GM13976 (cell line): ENCODE measurements around the gene RFTN1.

Experiments used
- DNase-seq: peaks from one replicate; pipeline ENCODE4 v3.0.0; 2012; ENCODE audit warnings: low spot score
- in situ Hi-C: fragments of 300-500 bp; cut with MboI; formaldehyde crosslinking; loops from one replicate; pipeline ENCODE4 v1.12.0; 2022; ENCODE audit warnings: low sequenced_read_pairs, mixed read lengths, inconsistent platforms; ENCODE audit not compliant: unreplicated experiment
- TF ChIP-seq, protein P1 (sequence below): IDR thresholded peaks from 2 replicates; pipeline ENCODE4 v1.5.1; 2012; ENCODE audit warnings: borderline replicate concordance, mild to moderate bottlenecking; ENCODE audit not compliant: insufficient read depth; ENCODE audit errors: extremely low read depth, missing control alignments, control extremely low read depth

RFTN1 gene

DNA sequence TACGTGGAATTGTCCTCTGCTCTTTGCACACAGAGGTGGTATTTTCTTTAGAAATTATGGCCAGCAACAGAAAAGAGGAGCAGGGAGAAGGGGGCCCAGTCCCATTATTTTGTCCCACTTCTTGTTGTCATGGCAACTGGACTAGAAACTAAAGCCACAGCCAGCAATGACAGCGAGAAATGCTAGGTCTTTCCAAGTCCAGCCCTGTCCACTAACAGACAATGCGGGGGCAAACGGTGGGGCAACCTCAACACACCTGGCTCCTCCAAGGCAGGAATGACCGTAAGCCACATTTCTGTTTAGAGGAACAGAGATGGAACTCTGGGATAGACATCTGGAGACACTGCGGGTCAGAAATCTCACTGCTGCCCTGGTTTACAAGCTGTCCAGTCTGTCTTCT lies 107.3 kb downstream of the RFTN1 start:
- no peak for DNase-seq
- in situ Hi-C loops, result no loop called here
- TF ChIP-seq, protein P1, sequence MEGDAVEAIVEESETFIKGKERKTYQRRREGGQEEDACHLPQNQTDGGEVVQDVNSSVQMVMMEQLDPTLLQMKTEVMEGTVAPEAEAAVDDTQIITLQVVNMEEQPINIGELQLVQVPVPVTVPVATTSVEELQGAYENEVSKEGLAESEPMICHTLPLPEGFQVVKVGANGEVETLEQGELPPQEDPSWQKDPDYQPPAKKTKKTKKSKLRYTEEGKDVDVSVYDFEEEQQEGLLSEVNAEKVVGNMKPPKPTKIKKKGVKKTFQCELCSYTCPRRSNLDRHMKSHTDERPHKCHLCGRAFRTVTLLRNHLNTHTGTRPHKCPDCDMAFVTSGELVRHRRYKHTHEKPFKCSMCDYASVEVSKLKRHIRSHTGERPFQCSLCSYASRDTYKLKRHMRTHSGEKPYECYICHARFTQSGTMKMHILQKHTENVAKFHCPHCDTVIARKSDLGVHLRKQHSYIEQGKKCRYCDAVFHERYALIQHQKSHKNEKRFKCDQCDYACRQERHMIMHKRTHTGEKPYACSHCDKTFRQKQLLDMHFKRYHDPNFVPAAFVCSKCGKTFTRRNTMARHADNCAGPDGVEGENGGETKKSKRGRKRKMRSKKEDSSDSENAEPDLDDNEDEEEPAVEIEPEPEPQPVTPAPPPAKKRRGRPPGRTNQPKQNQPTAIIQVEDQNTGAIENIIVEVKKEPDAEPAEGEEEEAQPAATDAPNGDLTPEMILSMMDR, result no peak

DNA sequence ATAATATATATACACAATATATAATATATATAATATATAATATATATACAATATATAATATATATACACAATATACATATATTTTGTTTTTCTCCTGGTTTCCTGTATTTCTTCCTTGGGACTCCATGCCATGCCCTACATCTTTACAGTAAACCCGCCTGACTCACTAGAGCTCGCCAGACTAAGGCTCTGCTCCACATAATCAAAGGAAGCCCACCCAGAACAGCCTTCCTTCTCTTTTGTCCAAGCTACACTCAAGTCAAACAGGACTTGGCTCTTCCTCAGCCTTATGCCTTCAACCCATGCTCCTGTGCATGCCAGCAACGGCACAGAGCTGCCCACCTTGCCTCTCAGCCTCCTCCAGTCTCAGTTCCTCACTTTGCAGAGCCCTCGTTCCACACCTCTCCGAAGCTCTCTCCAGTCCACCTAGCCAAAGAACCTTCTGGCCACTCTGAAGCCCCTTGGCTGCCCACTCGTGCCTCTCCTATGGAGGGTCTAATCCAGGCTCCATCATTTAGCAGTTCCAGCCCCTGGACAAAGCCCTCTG lies 109.1 kb downstream of the RFTN1 start:
- in situ Hi-C loops, result no loop called here
- TF ChIP-seq, protein P1, result no peak
- no peak for DNase-seq

DNA sequence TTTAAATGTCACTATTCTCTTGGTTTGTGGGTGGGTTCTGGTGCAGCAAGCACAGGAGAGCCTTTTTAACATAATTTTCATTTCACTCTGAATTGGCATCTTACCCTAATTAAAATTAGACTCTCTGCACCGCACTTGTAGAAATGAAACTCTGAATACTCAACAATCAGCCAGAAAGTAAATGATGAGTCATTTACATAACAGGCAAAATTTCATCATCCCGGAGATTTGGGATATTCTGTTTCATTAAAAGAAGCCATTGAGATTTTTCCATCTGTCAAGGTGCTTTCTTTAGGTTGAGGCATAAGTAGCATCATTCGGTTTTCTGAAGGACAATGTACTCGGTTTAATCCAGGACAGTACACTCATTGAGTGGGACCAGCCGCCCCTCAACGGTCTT lies 111.0 kb downstream of the RFTN1 start:
- no peak for DNase-seq
- in situ Hi-C loops, result no loop called here
- TF ChIP-seq, protein P1, result no peak

DNA sequence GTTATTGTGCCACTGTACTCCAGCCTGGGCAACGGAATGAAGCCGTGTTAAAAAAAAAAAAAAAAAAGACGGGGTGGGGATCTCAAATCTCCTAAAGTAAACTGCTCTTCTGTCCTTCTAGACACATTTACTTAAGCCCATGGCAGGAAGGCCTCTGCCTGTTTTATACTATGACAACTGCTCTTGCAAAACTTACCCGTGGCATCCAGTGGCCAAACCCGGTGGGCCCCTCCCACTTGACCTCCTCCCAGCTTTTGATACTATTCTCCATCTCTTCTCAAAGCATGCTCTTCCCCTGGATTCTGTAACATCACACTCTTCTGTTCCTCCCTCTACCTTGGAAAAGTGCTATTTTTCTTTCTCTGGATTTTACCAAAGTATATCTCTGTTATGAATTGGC lies 112.2 kb downstream of the RFTN1 start:
- TF ChIP-seq, protein P1, result no peak
- in situ Hi-C loops, result no loop called here
- DNase-seq, result no peak

DNA sequence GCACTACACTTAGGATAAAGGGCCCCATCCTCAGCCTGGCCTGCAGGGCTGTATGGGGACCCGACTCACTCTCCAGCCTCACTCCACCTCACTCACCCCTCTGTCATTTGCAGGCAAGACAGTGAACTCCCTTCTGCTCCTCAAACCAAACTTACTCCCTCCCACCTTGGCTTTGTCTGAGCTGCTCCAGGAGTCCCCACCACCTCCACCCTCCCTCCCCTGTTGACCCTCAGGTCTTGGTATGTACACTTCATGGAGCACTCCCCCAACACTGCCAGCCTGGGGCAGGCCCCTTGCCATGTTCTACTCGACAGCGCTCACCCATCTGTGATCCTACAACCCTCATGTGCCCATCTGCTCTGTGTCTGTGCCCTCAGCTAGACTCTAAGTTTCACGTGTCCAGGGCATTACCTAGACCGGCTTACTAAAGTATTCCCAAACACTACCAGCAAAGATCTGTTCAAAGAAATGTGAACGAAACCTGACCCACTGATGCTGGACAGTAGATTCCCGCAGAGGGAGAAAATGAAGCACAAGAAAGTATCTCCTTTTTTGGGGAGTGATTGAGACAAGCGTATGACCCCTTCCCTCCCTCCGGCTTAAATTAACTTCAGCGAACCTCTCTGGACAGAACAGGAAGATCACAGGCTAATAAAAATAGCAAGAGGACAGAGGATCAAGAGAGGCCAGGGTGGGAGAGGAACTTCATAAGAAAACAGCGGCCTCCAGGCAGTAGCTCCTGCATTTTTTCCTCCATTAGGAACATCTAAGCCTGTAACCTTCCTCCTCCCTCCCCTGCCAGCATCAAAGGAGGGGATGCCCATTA lies 113.2 kb downstream of the RFTN1 start:
- in situ Hi-C loops, result no loop called here
- DNase-seq, result no peak
- TF ChIP-seq, protein P1, result no peak

DNA sequence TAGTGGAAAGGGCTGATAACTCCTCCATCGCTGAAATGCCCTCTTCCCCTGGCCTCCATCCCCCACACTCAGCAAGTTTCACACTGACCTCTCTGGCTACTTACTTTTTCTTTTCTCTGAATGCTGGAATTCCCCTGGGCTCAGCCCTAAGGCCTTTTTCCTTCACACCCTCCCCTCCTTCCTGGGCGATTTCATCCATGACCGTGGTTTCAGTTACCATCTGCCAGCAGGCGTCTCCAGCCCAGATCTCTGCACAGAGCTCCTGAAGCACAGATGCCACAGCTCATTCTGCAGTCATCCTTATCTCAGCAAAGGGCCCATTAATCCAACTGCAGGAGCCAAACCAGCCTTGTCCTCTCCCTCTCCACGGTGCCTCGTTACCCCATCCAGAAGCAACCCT lies 114.0 kb downstream of the RFTN1 start:
- in situ Hi-C loops, result no loop called here
- TF ChIP-seq, protein P1, result peak; percentile 12
- no peak for DNase-seq
